OCI-LY1 (cell line): Measurements from ENCODE around the gene SERPIND1.

Experiments used
- EZH2 ChIP-seq: fragments of 200-600 bp; sonication (generic), shearing (Covaris generic); IDR thresholded peaks from 2 replicates; pipeline ENCODE4 v1.8.0; 2017; ENCODE audit warnings: borderline replicate concordance, mixed run types, mild to moderate bottlenecking, antibody characterized with exemption, low read length, moderate library complexity, mixed read lengths
- TF ChIP-seq, protein P1 (sequence below): fragments of 200-600 bp; sonication (generic), shearing (Covaris generic); IDR thresholded peaks from 2 replicates; pipeline ENCODE4 v1.5.1; 2017; ENCODE audit warnings: mild to moderate bottlenecking, antibody characterized with exemption, low read length, moderate library complexity, mixed read lengths

DNA sequence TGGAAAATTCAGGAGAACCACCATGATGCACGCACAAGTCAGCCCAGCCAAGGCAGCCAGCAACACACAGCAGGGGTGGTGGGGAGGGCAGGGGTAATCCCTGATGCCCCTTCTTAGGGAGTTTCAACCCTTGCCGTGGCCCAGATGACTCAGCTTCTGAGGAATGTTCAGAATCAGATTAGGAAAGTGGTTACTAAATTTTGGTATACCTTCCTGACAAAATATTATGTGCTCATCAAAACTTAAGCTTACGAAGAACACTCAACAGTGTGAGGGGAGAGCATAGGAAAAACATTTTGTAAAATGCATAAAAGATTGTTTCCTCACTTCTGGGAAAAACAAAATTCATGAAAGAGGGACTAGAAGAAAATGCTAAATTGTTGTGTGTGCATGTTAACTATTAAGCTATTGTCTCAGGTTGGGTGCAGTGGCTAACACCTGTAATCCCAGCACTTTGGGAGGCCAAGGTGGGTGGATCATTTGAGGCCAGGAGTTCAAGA lies 32.1 kb downstream of the SERPIND1 start:
- TF ChIP-seq, protein P1, sequence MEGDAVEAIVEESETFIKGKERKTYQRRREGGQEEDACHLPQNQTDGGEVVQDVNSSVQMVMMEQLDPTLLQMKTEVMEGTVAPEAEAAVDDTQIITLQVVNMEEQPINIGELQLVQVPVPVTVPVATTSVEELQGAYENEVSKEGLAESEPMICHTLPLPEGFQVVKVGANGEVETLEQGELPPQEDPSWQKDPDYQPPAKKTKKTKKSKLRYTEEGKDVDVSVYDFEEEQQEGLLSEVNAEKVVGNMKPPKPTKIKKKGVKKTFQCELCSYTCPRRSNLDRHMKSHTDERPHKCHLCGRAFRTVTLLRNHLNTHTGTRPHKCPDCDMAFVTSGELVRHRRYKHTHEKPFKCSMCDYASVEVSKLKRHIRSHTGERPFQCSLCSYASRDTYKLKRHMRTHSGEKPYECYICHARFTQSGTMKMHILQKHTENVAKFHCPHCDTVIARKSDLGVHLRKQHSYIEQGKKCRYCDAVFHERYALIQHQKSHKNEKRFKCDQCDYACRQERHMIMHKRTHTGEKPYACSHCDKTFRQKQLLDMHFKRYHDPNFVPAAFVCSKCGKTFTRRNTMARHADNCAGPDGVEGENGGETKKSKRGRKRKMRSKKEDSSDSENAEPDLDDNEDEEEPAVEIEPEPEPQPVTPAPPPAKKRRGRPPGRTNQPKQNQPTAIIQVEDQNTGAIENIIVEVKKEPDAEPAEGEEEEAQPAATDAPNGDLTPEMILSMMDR, result no peak
- no peak for TF ChIP-seq EZH2
